HG03175 (cell line): Measurements from ENCODE around the gene TNRC6C.
"Not testable (repeated sequence)": the region's sequence is repeated elsewhere in the genome, so short reads cannot be mapped to it uniquely, and the experiment has no call there.

ENCODE experiments used
- ATAC-seq: cut with Tn5 transposase; IDR thresholded peaks from one replicate; pipeline ENCODE4 v1.9.1; 2021; ENCODE audit warnings: mild to moderate bottlenecking, moderate library complexity; ENCODE audit not compliant: unreplicated experiment

TNRC6C gene

GRCh38 chr17:77929871-77930436 lies 28.5 kb upstream of the TNRC6C start:
- no peak for ATAC-seq

- no peak for ATAC-seq
These were observed 27.4 kb upstream of the TNRC6C start for GRCh38 chr17:77930780-77931768.

- ATAC-seq: no peak
These were observed 24.6 kb upstream of the TNRC6C start for GRCh38 chr17:77933777-77934398.

GRCh38 chr17:77935121-77935571 lies 23.4 kb upstream of the TNRC6C start:
- no peak for ATAC-seq

GRCh38 chr17:77935744-77936143 lies 22.8 kb upstream of the TNRC6C start:
- ATAC-seq: not testable (repeated sequence)

GRCh38 chr17:77936881-77937280 lies 21.6 kb upstream of the TNRC6C start:
- no peak for ATAC-seq

GRCh38 chr17:77941004-77941403 lies 17.5 kb upstream of the TNRC6C start:
- no peak for ATAC-seq

GRCh38 chr17:77942112-77942988 lies 16.2 kb upstream of the TNRC6C start:
- no peak for ATAC-seq

- ATAC-seq: no peak
These were observed 14.5 kb upstream of the TNRC6C start for GRCh38 chr17:77943971-77944370.

- ATAC-seq: no peak
These were observed 13.9 kb upstream of the TNRC6C start for GRCh38 chr17:77944390-77945222.

- ATAC-seq: no peak
These were observed 11.4 kb upstream of the TNRC6C start for GRCh38 chr17:77946900-77947645.

GRCh38 chr17:77948690-77949114 lies 9.8 kb upstream of the TNRC6C start:
- no peak for ATAC-seq

GRCh38 chr17:77951123-77951522 lies 7.4 kb upstream of the TNRC6C start:
- no peak for ATAC-seq

GRCh38 chr17:77952368-77952767 lies 6.1 kb upstream of the TNRC6C start:
- ATAC-seq: no peak

- no peak for ATAC-seq
These were observed 1.2 kb upstream of the TNRC6C start for GRCh38 chr17:77957235-77957856.

- peak; percentile 23 for ATAC-seq
These were observed 218 bp downstream of the TNRC6C start for GRCh38 chr17:77958716-77959125.

GRCh38 chr17:77959126-77959925 lies 823 bp downstream of the TNRC6C start:
- peak; percentile 1 for ATAC-seq
